Tibial artery (tissue), 4 donors: ENCODE data around the gene AP3B1.

Source experiments
- DNase-seq, 2 donors: peaks; one replicate each; pipeline ENCODE4 v3.0.0-alpha.2; 2019
- H3K27ac ChIP-seq, 2 donors: fragments of 200-600 bp; sonication (generic) in 1 of 2; 1 replicate in 1 of 2; 2 replicates in 1 of 2; pipeline ENCODE4 v1.5.1; 2018 to 2019; ENCODE audit warnings: mild to moderate bottlenecking in 1 of 2
- H3K27me3 ChIP-seq, 2 donors: fragments of 200-600 bp; sonication (generic) in 1 of 2; one replicate each; pipeline versions ENCODE4 v1.5.1 to v1.6.0; 2016 to 2019
- H3K36me3 ChIP-seq, 3 donors: fragments of 200-600 bp; sonication (generic) in 2 of 3; one replicate each; pipeline ENCODE4 v1.5.1; 2016 to 2019; ENCODE audit warnings: mild to moderate bottlenecking in 2 of 3
- H3K4me1 ChIP-seq, 4 donors: fragments of 200-600 bp; sonication (generic) in 2 of 4; 1 replicate in 3 of 4; 2 replicates in 1 of 4; pipeline ENCODE4 v1.5.1; 2016 to 2019
- H3K4me3 ChIP-seq, 2 donors: fragments of 200-600 bp; sonication (generic) in 1 of 2; 1 replicate in 1 of 2; 2 replicates in 1 of 2; pipeline ENCODE4 v1.5.1; 2018 to 2019; ENCODE audit warnings: mild to moderate bottlenecking in 2 of 2
- H3K9me3 ChIP-seq, 3 donors: fragments of 200-600 bp; sonication (generic) in 1 of 3; one replicate each; pipeline ENCODE4 v1.5.1; 2016 to 2019
- CTCF ChIP-seq, 2 experiments: fragments of 200-600 bp in 1 of 2; fragments of 450-650 bp in 1 of 2; IDR thresholded peaks; one replicate each; pipeline ENCODE4 v1.5.1; 2017 to 2019; ENCODE audit warnings: antibody characterized with exemption in 2 of 2, mild to moderate bottlenecking in 1 of 2, moderate library complexity in 1 of 2
- intact Hi-C: fragments of 100-400 bp; cut with DNase I; formaldehyde crosslinking; loops from one replicate; pipeline ENCODE4 v1.15.0; 2023; ENCODE audit warnings: low total_unique reads

The AP3B1 gene

GRCh38 chr5:78108564-78108963 lies 185.9 kb downstream of the AP3B1 start:
- Histone ChIP-seq H3K36me3 (peaks cover 20 to 34% (median 32%) of the 10 kb centered on the region in 3 donors), H3K27me3 (no peaks in the 10 kb centered on the region), H3K9me3 (no peaks in the 10 kb centered on the region), H3K4me3 (no peak overlapping the region), H3K27ac (no peak overlapping the region), H3K4me1 (no peaks in the 10 kb centered on the region)
- TF ChIP-seq CTCF (IDR thresholded peaks at IDR 0.05), result no peak
- DNase-seq, result no peak
- intact Hi-C loops, result no loop called here

GRCh38 chr5:78103232-78103918 lies 191.1 kb downstream of the AP3B1 start:
- Histone ChIP-seq H3K27me3 (no peaks in the 10 kb centered on the region), H3K27ac (no peak overlapping the region), H3K4me3 (no peak overlapping the region), H3K36me3 (peaks cover 8 to 22% (median 17%) of the 10 kb centered on the region in 3 donors), H3K4me1 (no peaks in the 10 kb centered on the region), H3K9me3 (no peaks in the 10 kb centered on the region)
- intact Hi-C loops, result no loop called here
- DNase-seq, result no peak
- TF ChIP-seq CTCF (IDR thresholded peaks at IDR 0.05), result no peak

- no peak for DNase-seq
- Histone ChIP-seq H3K9me3 (no peaks in the 10 kb centered on the region), H3K27me3 (no peaks in the 10 kb centered on the region), H3K36me3 (peaks cover 8 to 18% (median 16%) of the 10 kb centered on the region in 3 donors), H3K27ac (no peak overlapping the region), H3K4me3 (no peak overlapping the region), H3K4me1 (no peaks in the 10 kb centered on the region)
- intact Hi-C loops, result no loop called here
- TF ChIP-seq CTCF (IDR thresholded peaks at IDR 0.05), result no peak
Observed at GRCh38 chr5:78102500-78102899, 192.0 kb downstream of the AP3B1 start.

GRCh38 chr5:78095125-78095524 lies 199.4 kb downstream of the AP3B1 start:
- Histone ChIP-seq H3K4me1 (no peaks in the 10 kb centered on the region), H3K27me3 (no peaks in the 10 kb centered on the region), H3K36me3 (peaks cover 18 to 21% (median 20%) of the 10 kb centered on the region in 3 donors), H3K27ac (no peak overlapping the region), H3K9me3 (no peaks in the 10 kb centered on the region), H3K4me3 (no peak overlapping the region)
- intact Hi-C loops, result no loop called here
- no peak for DNase-seq
- TF ChIP-seq CTCF (IDR thresholded peaks at IDR 0.05), result no peak

- intact Hi-C loops, result no loop called here
- Histone ChIP-seq H3K4me1 (no peaks in the 10 kb centered on the region), H3K27ac (no peak overlapping the region), H3K36me3 (peaks cover 8 to 22% (median 18%) of the 10 kb centered on the region in 3 donors), H3K27me3 (no peaks in the 10 kb centered on the region), H3K4me3 (no peak overlapping the region), H3K9me3 (no peaks in the 10 kb centered on the region)
- no peak for TF ChIP-seq CTCF (IDR thresholded peaks at IDR 0.05)
- no peak for DNase-seq
Observed at GRCh38 chr5:78090002-78090401, 204.5 kb downstream of the AP3B1 start.
